ENCODE data around the gene YPEL2.

GRCh38 chr17:59289981-59290301 is 41.5 kb upstream of the YPEL2 start:
- TF ChIP-seq NR2F2 (IDR thresholded peaks at IDR 0.05; ENCODE audit: borderline replicate concordance, low read depth) (no peak), MTA3 (CRISPR knock-in tag; IDR thresholded peaks at IDR 0.05) (no peak), REST (IDR thresholded peaks at IDR 0.05; ENCODE audit: borderline replicate concordance in 1 of 2, low read depth in 1 of 2, low read length in 2 of 2) (no peak), POLR2A (IDR thresholded peaks at IDR 0.05; ENCODE audit: insufficient read depth in 1 of 2, low read depth in 2 of 2, low read length in 2 of 2) (no peak), GABPA (IDR thresholded peaks at IDR 0.05; ENCODE audit: low read depth, low read length) (no peak), GABPA (CRISPR knock-in tag; IDR thresholded peaks at IDR 0.05; ENCODE audit: low read depth) (no peak), AKNA (CRISPR knock-in tag; IDR thresholded peaks at IDR 0.05; ENCODE audit: borderline replicate concordance) (no peak), CSRNP1 (CRISPR knock-in tag; IDR thresholded peaks at IDR 0.05) (no peak), ZBTB40 (IDR thresholded peaks at IDR 0.05) (no peak), ZBTB40 (CRISPR knock-in tag; IDR thresholded peaks at IDR 0.05) (no peak), EZH2 (conservative IDR thresholded peaks at IDR 0.05; ENCODE audit: low read depth, low read length) (no peak), MAFK (conservative IDR thresholded peaks at IDR 0.05 in 1 of 2, IDR thresholded peaks at IDR 0.05 in 1 of 2; ENCODE audit: low read length in 2 of 2) (no peak), ZNF775 (CRISPR knock-in tag; IDR thresholded peaks at IDR 0.05; ENCODE audit: borderline replicate concordance) (no peak), ATF2 (CRISPR knock-in tag; IDR thresholded peaks at IDR 0.05) (no peak)
